ENCODE results near the gene PDE4C.

PDE4C gene

GRCh38 chr19:18225702-18226468 is at the start of gene PDE4C:
PDE4C (minus strand) TSS chr19:18226438; CDS start chr19:18226415, 23 bp downstream.
- no peak for TF ChIP-seq CTCF (IDR thresholded peaks at IDR 0.05; ENCODE audit: borderline replicate concordance, control extremely low read depth, extremely low read depth, insufficient read depth, missing control alignments)
- in situ Hi-C loops (cut with MboI; ENCODE audit: low sequenced_read_pairs, unreplicated experiment) = no loop called here
- DNase-seq (ENCODE audit: low spot score) = no peak

- no peak for TF ChIP-seq CTCF (IDR thresholded peaks at IDR 0.05; ENCODE audit: borderline replicate concordance, control extremely low read depth, extremely low read depth, insufficient read depth, missing control alignments)
- in situ Hi-C loops (cut with MboI; ENCODE audit: low sequenced_read_pairs, unreplicated experiment) = loop anchor here (5.0 kb wide), 1 partner anchor 52 kb away; no protein-coding TSS in a partner anchor
- no peak for DNase-seq (ENCODE audit: low spot score)
Measured at GRCh38 chr19:18274781-18275356, 48.6 kb upstream of the PDE4C start.

GRCh38 chr19:18274219-18274780 is 48.1 kb upstream of the PDE4C start, which contains the start of gene IQCN:
IQCN (minus strand) TSS chr19:18274452; CDS start chr19:18269478, 4,974 bp downstream.
- TF ChIP-seq CTCF (IDR thresholded peaks at IDR 0.05; ENCODE audit: borderline replicate concordance, control extremely low read depth, extremely low read depth, insufficient read depth, missing control alignments) = no peak
- DNase-seq (ENCODE audit: low spot score) = no peak
- in situ Hi-C loops (cut with MboI; ENCODE audit: low sequenced_read_pairs, unreplicated experiment) = no loop called here

GRCh38 chr19:18273561-18274218 is 47.5 kb upstream of the PDE4C start:
- in situ Hi-C loops (cut with MboI; ENCODE audit: low sequenced_read_pairs, unreplicated experiment) = no loop called here

GRCh38 chr19:18271433-18271841 is 45.2 kb upstream of the PDE4C start:
- in situ Hi-C loops (cut with MboI; ENCODE audit: low sequenced_read_pairs, unreplicated experiment) = no loop called here

More at GRCh38 chr19:18273561-18274218, 47.5 kb upstream of the PDE4C start:
- no peak for DNase-seq (ENCODE audit: low spot score)
- TF ChIP-seq CTCF (IDR thresholded peaks at IDR 0.05; ENCODE audit: borderline replicate concordance, control extremely low read depth, extremely low read depth, insufficient read depth, missing control alignments) = no peak

More at GRCh38 chr19:18271433-18271841, 45.2 kb upstream of the PDE4C start:
- DNase-seq (ENCODE audit: low spot score) = no peak
- TF ChIP-seq CTCF (IDR thresholded peaks at IDR 0.05; ENCODE audit: borderline replicate concordance, control extremely low read depth, extremely low read depth, insufficient read depth, missing control alignments) = no peak
